NCI-H1694 (cell line): Measurements from ENCODE around the gene CCDC83.
"Not testable (repeated sequence)": the region's sequence is repeated elsewhere in the genome, so short reads cannot be mapped to it uniquely, and the experiment has no call there.

ENCODE experiments used
- DNase-seq: peaks from one replicate; lab custom pipeline; 2025; lab: John Stamatoyannopoulos, UW

Gene CCDC83

GRCh38 chr11:85889108-85889507 lies 33.9 kb downstream of the CCDC83 start:
- DNase-seq, result no peak

GRCh38 chr11:85889676-85890579 lies 34.7 kb downstream of the CCDC83 start:
- no peak for DNase-seq

GRCh38 chr11:85893395-85893794 lies 38.2 kb downstream of the CCDC83 start:
- DNase-seq, result no peak

GRCh38 chr11:85896876-85897275 lies 41.7 kb downstream of the CCDC83 start:
- no peak for DNase-seq

- no peak for DNase-seq
Measured at GRCh38 chr11:85898456-85898855, 43.3 kb downstream of the CCDC83 start.

- no peak for DNase-seq
Measured at GRCh38 chr11:85902353-85902752, 47.2 kb downstream of the CCDC83 start.

- no peak for DNase-seq
Measured at GRCh38 chr11:85903406-85903805, 48.2 kb downstream of the CCDC83 start.

GRCh38 chr11:85903811-85904210 lies 48.6 kb downstream of the CCDC83 start:
- DNase-seq, result no peak

- DNase-seq, result no peak
Measured at GRCh38 chr11:85912414-85912813, 57.2 kb downstream of the CCDC83 start.

GRCh38 chr11:85913513-85913912 lies 58.3 kb downstream of the CCDC83 start:
- no peak for DNase-seq

GRCh38 chr11:85914425-85914824 lies 59.2 kb downstream of the CCDC83 start:
- no peak for DNase-seq

- no peak for DNase-seq
Measured at GRCh38 chr11:85918910-85919794, 64.0 kb downstream of the CCDC83 start.

GRCh38 chr11:85922367-85922766 lies 67.2 kb downstream of the CCDC83 start:
- no peak for DNase-seq

GRCh38 chr11:85923455-85923854 lies 68.3 kb downstream of the CCDC83 start:
- no peak for DNase-seq

- not testable (repeated sequence) for DNase-seq
Measured at GRCh38 chr11:85926653-85927214, 71.6 kb downstream of the CCDC83 start.

GRCh38 chr11:85930879-85931366 lies 75.7 kb downstream of the CCDC83 start:
- DNase-seq, result no peak

GRCh38 chr11:85934596-85935169 lies 79.5 kb downstream of the CCDC83 start:
- DNase-seq, result no peak

- DNase-seq, result no peak
Measured at GRCh38 chr11:85935751-85936150, 80.6 kb downstream of the CCDC83 start.

GRCh38 chr11:85937835-85938234 lies 82.7 kb downstream of the CCDC83 start:
- no peak for DNase-seq

GRCh38 chr11:85939099-85940015 lies 84.2 kb downstream of the CCDC83 start:
- no peak for DNase-seq
